ENCODE results near the gene RNPS1. TPM values are rescaled to one million over a fixed set of nuclear protein-coding genes. Genes with fewer than 3 reads are reported as not detected.
"Not testable (repeated sequence)": the region's sequence is repeated elsewhere in the genome, so short reads cannot be mapped to it uniquely, and the experiment has no call there.

RNPS1 gene
- total and polyA plus RNA-seq, 2 experiments from 2014 or later = 220 to 319 TPM

- no peak overlapping the region for H3K27ac ChIP-seq
- no peaks in the 10 kb centered on the region for H3K9me3 ChIP-seq (ENCODE audit: low read depth)
- no peak for TF ChIP-seq CTCF (IDR thresholded peaks at IDR 0.05; ENCODE audit: low read depth, low read length)
- no peaks in the 10 kb centered on the region for H3K27me3 ChIP-seq
- no peak overlapping the region for H3K4me3 ChIP-seq
- DNase-seq (ENCODE audit: low read depth in 1 of 2, low spot score in 1 of 2) = no peak
- peaks cover 16% of the 10 kb centered on the region for H3K36me3 ChIP-seq
- no peaks in the 10 kb centered on the region for H3K4me1 ChIP-seq (ENCODE audit: low read depth)
Observed at GRCh38 chr16:2244926-2245795, 22.8 kb downstream of the RNPS1 start.

- Histone ChIP-seq H3K4me3 (no peak overlapping the region), H3K36me3 (peaks cover 19% of the 10 kb centered on the region), H3K9me3 (ENCODE audit: low read depth) (no peaks in the 10 kb centered on the region), H3K27me3 (no peaks in the 10 kb centered on the region), H3K27ac (no peak overlapping the region), H3K4me1 (ENCODE audit: low read depth) (no peaks in the 10 kb centered on the region)
- no peak for DNase-seq (ENCODE audit: low read depth in 1 of 2, low spot score in 1 of 2)
- TF ChIP-seq CTCF (IDR thresholded peaks at IDR 0.05; ENCODE audit: low read depth, low read length) = peak; percentile 5
Observed at GRCh38 chr16:2244301-2244700, 23.6 kb downstream of the RNPS1 start.

- no peaks in the 10 kb centered on the region for H3K4me1 ChIP-seq (ENCODE audit: low read depth)
- no peak for TF ChIP-seq CTCF (IDR thresholded peaks at IDR 0.05; ENCODE audit: low read depth, low read length)
- H3K27ac ChIP-seq = no peak overlapping the region
- H3K9me3 ChIP-seq (ENCODE audit: low read depth) = no peaks in the 10 kb centered on the region
- no peak for DNase-seq (ENCODE audit: low read depth in 1 of 2, low spot score in 1 of 2)
- no peak overlapping the region for H3K4me3 ChIP-seq
- H3K36me3 ChIP-seq = peaks cover 19% of the 10 kb centered on the region
- no peaks in the 10 kb centered on the region for H3K27me3 ChIP-seq
Observed at GRCh38 chr16:2243781-2244180, 24.1 kb downstream of the RNPS1 start.

GRCh38 chr16:2243031-2243528, 24.8 kb downstream of the RNPS1 start:
- H3K27ac ChIP-seq = no peak overlapping the region
- no peak for DNase-seq (ENCODE audit: low read depth in 1 of 2, low spot score in 1 of 2)
- no peaks in the 10 kb centered on the region for H3K4me1 ChIP-seq (ENCODE audit: low read depth)
- no peak for TF ChIP-seq CTCF (IDR thresholded peaks at IDR 0.05; ENCODE audit: low read depth, low read length)
- H3K4me3 ChIP-seq = no peak overlapping the region
- H3K27me3 ChIP-seq = no peaks in the 10 kb centered on the region
- H3K9me3 ChIP-seq (ENCODE audit: low read depth) = no peaks in the 10 kb centered on the region
- peaks cover 19% of the 10 kb centered on the region for H3K36me3 ChIP-seq

GRCh38 chr16:2242598-2242997, 25.3 kb downstream of the RNPS1 start:
- no peak for TF ChIP-seq CTCF (IDR thresholded peaks at IDR 0.05; ENCODE audit: low read depth, low read length)
- H3K4me3 ChIP-seq = no peak overlapping the region
- H3K27me3 ChIP-seq = peaks cover 5% of the 10 kb centered on the region
- no peaks in the 10 kb centered on the region for H3K9me3 ChIP-seq (ENCODE audit: low read depth)
- H3K36me3 ChIP-seq = peaks cover 19% of the 10 kb centered on the region
- H3K4me1 ChIP-seq (ENCODE audit: low read depth) = no peaks in the 10 kb centered on the region
- no peak for DNase-seq (ENCODE audit: low read depth in 1 of 2, low spot score in 1 of 2)
- no peak overlapping the region for H3K27ac ChIP-seq

- DNase-seq (ENCODE audit: low read depth in 1 of 2, low spot score in 1 of 2); H3K9me3 ChIP-seq (ENCODE audit: low read depth); H3K4me3 ChIP-seq; H3K27ac ChIP-seq; H3K4me1 ChIP-seq (ENCODE audit: low read depth): not testable (repeated sequence)
- Histone ChIP-seq H3K36me3 (peaks cover 16% of the 10 kb centered on the region), H3K27me3 (peaks cover 15% of the 10 kb centered on the region)
Observed at GRCh38 chr16:2240331-2240730, 27.6 kb downstream of the RNPS1 start.

Data from cardiac muscle cell (in vitro differentiated cells and primary cell).